CD4-positive, alpha-beta T cell treated with Interleukin-12 subunit alpha and Interleukin-12 subunit beta, for 1 hour (primary cell): ENCODE measurements around the gene SIAH3.
"Not testable (repeated sequence)": the region's sequence is repeated elsewhere in the genome, so short reads cannot be mapped to it uniquely, and the experiment has no call there.

Experiments used
- DNase-seq: peaks from one replicate; pipeline ENCODE4 v3.0.0-alpha.2; 2020

Gene SIAH3

GRCh38 chr13:45851171-45851921 is at the start of gene SIAH3:
SIAH3 (minus strand) TSS chr13:45851753; CDS start chr13:45851629, 124 bp downstream.
- DNase-seq: peak; percentile 17

GRCh38 chr13:45899406-45899805 is 47.9 kb upstream of the SIAH3 start:
- no peak for DNase-seq

GRCh38 chr13:45897562-45897961 is 46.0 kb upstream of the SIAH3 start:
- no peak for DNase-seq

- no peak for DNase-seq
Measured at GRCh38 chr13:45896285-45896684, 44.7 kb upstream of the SIAH3 start.

GRCh38 chr13:45895881-45896280 is 44.3 kb upstream of the SIAH3 start:
- DNase-seq: no peak

GRCh38 chr13:45892513-45892912 is 41.0 kb upstream of the SIAH3 start:
- DNase-seq: no peak

GRCh38 chr13:45889590-45890243 is 38.2 kb upstream of the SIAH3 start:
- no peak for DNase-seq

- no peak for DNase-seq
Measured at GRCh38 chr13:45886466-45886865, 34.9 kb upstream of the SIAH3 start.

GRCh38 chr13:45885194-45885593 is 33.6 kb upstream of the SIAH3 start:
- DNase-seq: no peak

- DNase-seq: no peak
Measured at GRCh38 chr13:45882626-45883025, 31.1 kb upstream of the SIAH3 start.

- no peak for DNase-seq
Measured at GRCh38 chr13:45881353-45881752, 29.8 kb upstream of the SIAH3 start.

GRCh38 chr13:45880242-45880641 is 28.7 kb upstream of the SIAH3 start:
- no peak for DNase-seq

- no peak for DNase-seq
Measured at GRCh38 chr13:45879666-45880065, 28.1 kb upstream of the SIAH3 start.

- DNase-seq: no peak
Measured at GRCh38 chr13:45878966-45879365, 27.4 kb upstream of the SIAH3 start.

- no peak for DNase-seq
Measured at GRCh38 chr13:45876781-45877180, 25.2 kb upstream of the SIAH3 start.

- DNase-seq: no peak
Measured at GRCh38 chr13:45875951-45876350, 24.4 kb upstream of the SIAH3 start.

GRCh38 chr13:45873491-45874325 is 22.2 kb upstream of the SIAH3 start:
- no peak for DNase-seq

GRCh38 chr13:45872566-45872965 is 21.0 kb upstream of the SIAH3 start:
- no peak for DNase-seq

- DNase-seq: not testable (repeated sequence)
Measured at GRCh38 chr13:45871201-45871600, 19.6 kb upstream of the SIAH3 start.

- DNase-seq: no peak
Measured at GRCh38 chr13:45870232-45870631, 18.7 kb upstream of the SIAH3 start.

- DNase-seq: no peak
Measured at GRCh38 chr13:45865414-45865813, 13.9 kb upstream of the SIAH3 start.

- DNase-seq: no peak
Measured at GRCh38 chr13:45863709-45864590, 12.4 kb upstream of the SIAH3 start.

- no peak for DNase-seq
Measured at GRCh38 chr13:45861322-45861721, 9.8 kb upstream of the SIAH3 start.
